Esophagus (tissue), 2 donors: Measurements from ENCODE around the gene SLC6A9. TPM values are rescaled to one million over a fixed set of nuclear protein-coding genes. Genes with fewer than 3 reads are reported as not detected.
A peak's percentile ranks its signal among the peaks of the same experiment; 100 is the strongest.

Experiments
- H3K27ac ChIP-seq, 2 donors: one replicate each; pipeline ENCODE4 v1.5.1; 2013; ENCODE audit warnings: low read depth in 2 of 2, mild to moderate bottlenecking in 2 of 2, inconsistent platforms in 1 of 2, low read length in 1 of 2, moderate library complexity in 1 of 2
- H3K27me3 ChIP-seq, 2 donors: one replicate each; pipeline ENCODE4 v1.6.1; 2013; ENCODE audit warnings: low read length in 2 of 2, control low read depth in 1 of 2, mild to moderate bottlenecking in 1 of 2; ENCODE audit not compliant: insufficient read depth in 2 of 2, control insufficient read depth in 1 of 2
- H3K36me3 ChIP-seq, 2 donors: one replicate each; pipeline ENCODE4 v1.6.1; 2013; ENCODE audit warnings: low read length in 1 of 2; ENCODE audit not compliant: control insufficient read depth in 2 of 2, insufficient read depth in 2 of 2
- H3K4me1 ChIP-seq, 2 donors: one replicate each; pipeline ENCODE4 v1.6.1; 2013; ENCODE audit warnings: low read length in 1 of 2; ENCODE audit not compliant: control insufficient read depth in 2 of 2, insufficient read depth in 2 of 2
- H3K4me3 ChIP-seq, 2 donors: one replicate each; pipeline ENCODE4 v1.5.1; 2013; ENCODE audit warnings: low read length in 2 of 2, mild to moderate bottlenecking in 2 of 2, low read depth in 1 of 2, moderate library complexity in 1 of 2
- H3K9me3 ChIP-seq, 2 donors: one replicate each; pipeline ENCODE4 v1.6.1; 2013; ENCODE audit warnings: mild to moderate bottlenecking in 2 of 2, low read depth in 1 of 2, low read length in 1 of 2, moderate library complexity in 1 of 2; ENCODE audit not compliant: control insufficient read depth in 2 of 2, insufficient read depth in 1 of 2
- WGBS, 2 donors: extraction: QIAGEN DNeasy Blood & Tissue Kit; methylation state at CpG; one replicate each; pipeline ENCODE4 v1.1.7; 2013; 5-methylcytosine and 5-hydroxymethylcytosine counted together
- polyA plus RNA-seq, 2 donors: library from polyadenylated mRNA; stranded (reverse); fragments of 200-250 nt; gene quantifications; one replicate each; pipeline ENCODE4 v1.2.3, GENCODE V29; 2013
- donor health status: healthy with polysubstance abuse.
- donor health status: Bipolar disorder and iron deficiency.

SLC6A9 gene
- polyA plus RNA-seq, 2 donors: 13.8 to 22.8 TPM

- H3K27ac ChIP-seq: peak overlapping the region; percentile 71 to 81
- peaks cover 0 to 7% of the 10 kb centered on the region in 2 donors for H3K36me3 ChIP-seq
- no peaks in the 10 kb centered on the region for H3K27me3 ChIP-seq
- no peaks in the 10 kb centered on the region for H3K9me3 ChIP-seq
- WGBS, 2 donors: 1% methylated on average over 10 of the region's 10 CpGs
- H3K4me1 ChIP-seq: peaks cover 3 to 9% of the 10 kb centered on the region in 2 donors
- peak overlapping the region; percentile 54 to 81 for H3K4me3 ChIP-seq
These were observed 40.1 kb downstream of the SLC6A9 start for GRCh38 chr1:43991200-43991475.

GRCh38 chr1:43990271-43991199 lies 40.7 kb downstream of the SLC6A9 start:
- Histone ChIP-seq H3K4me3 (peak overlapping the region; percentile 54 to 81), H3K27ac (peak overlapping the region; percentile 71 to 81), H3K27me3 (no peaks in the 10 kb centered on the region), H3K4me1 (peaks cover 0 to 9% of the 10 kb centered on the region in 2 donors), H3K36me3 (peaks cover 0 to 5% of the 10 kb centered on the region in 2 donors), H3K9me3 (no peaks in the 10 kb centered on the region)
- 70% methylated on average over 19 of the region's 19 CpGs for WGBS, 2 donors

- Histone ChIP-seq H3K36me3 (peaks cover 5 to 13% of the 10 kb centered on the region in 2 donors), H3K27me3 (no peaks in the 10 kb centered on the region), H3K4me1 (peaks cover 0 to 6% of the 10 kb centered on the region in 2 donors), H3K4me3 (no peak overlapping the region), H3K27ac (no peak overlapping the region), H3K9me3 (no peaks in the 10 kb centered on the region)
- WGBS, 2 donors: 77 to 82% methylated on average over 6 of the region's 6 CpGs
These were observed 43.9 kb downstream of the SLC6A9 start for GRCh38 chr1:43987159-43987902.

GRCh38 chr1:43986712-43987111 lies 44.5 kb downstream of the SLC6A9 start:
- H3K4me3 ChIP-seq: no peak overlapping the region
- 70 to 71% methylated on average over 6 of the region's 6 CpGs for WGBS, 2 donors
- H3K4me1 ChIP-seq: peaks cover 0 to 10% of the 10 kb centered on the region in 2 donors
- H3K27ac ChIP-seq: no peak overlapping the region
- no peaks in the 10 kb centered on the region for H3K9me3 ChIP-seq
- H3K36me3 ChIP-seq: peaks cover 5 to 16% of the 10 kb centered on the region in 2 donors
- no peaks in the 10 kb centered on the region for H3K27me3 ChIP-seq

GRCh38 chr1:43985984-43986595 lies 45.2 kb downstream of the SLC6A9 start:
- Histone ChIP-seq H3K4me1 (peaks cover under 1 to 15% of the 10 kb centered on the region in 2 donors), H3K4me3 (no peak overlapping the region), H3K27me3 (no peaks in the 10 kb centered on the region), H3K27ac (no peak overlapping the region), H3K9me3 (no peaks in the 10 kb centered on the region), H3K36me3 (peaks cover 5 to 19% of the 10 kb centered on the region in 2 donors)
- WGBS, 2 donors: 67 to 72% methylated on average over 4 of the region's 4 CpGs

- H3K27me3 ChIP-seq: no peaks in the 10 kb centered on the region
- H3K27ac ChIP-seq: no peak overlapping the region
- no peaks in the 10 kb centered on the region for H3K9me3 ChIP-seq
- H3K4me1 ChIP-seq: peaks cover 7 to 23% of the 10 kb centered on the region in 2 donors
- no peak overlapping the region for H3K4me3 ChIP-seq
- H3K36me3 ChIP-seq: peaks cover 5 to 19% of the 10 kb centered on the region in 2 donors
- WGBS, 2 donors: 94% methylated on average over 15 to 16 of the region's 16 CpGs
These were observed 46.4 kb downstream of the SLC6A9 start for GRCh38 chr1:43984855-43985254.

GRCh38 chr1:43983253-43983899 lies 47.9 kb downstream of the SLC6A9 start:
- Histone ChIP-seq H3K9me3 (no peaks in the 10 kb centered on the region), H3K4me3 (no peak overlapping the region), H3K4me1 (peaks cover 13 to 31% of the 10 kb centered on the region in 2 donors), H3K36me3 (peaks cover 5 to 19% of the 10 kb centered on the region in 2 donors), H3K27me3 (no peaks in the 10 kb centered on the region), H3K27ac (no peak overlapping the region)
- WGBS, 2 donors: 83 to 86% methylated on average over 12 of the region's 12 CpGs

GRCh38 chr1:43982808-43983207 lies 48.5 kb downstream of the SLC6A9 start:
- no peak overlapping the region for H3K4me3 ChIP-seq
- peaks cover 5 to 19% of the 10 kb centered on the region in 2 donors for H3K36me3 ChIP-seq
- no peaks in the 10 kb centered on the region for H3K27me3 ChIP-seq
- peaks cover 13 to 31% of the 10 kb centered on the region in 2 donors for H3K4me1 ChIP-seq
- WGBS, 2 donors: 86 to 88% methylated on average over 15 of the region's 15 CpGs
- H3K27ac ChIP-seq: no peak overlapping the region
- no peaks in the 10 kb centered on the region for H3K9me3 ChIP-seq

- Histone ChIP-seq H3K36me3 (peaks cover 5 to 23% of the 10 kb centered on the region in 2 donors), H3K9me3 (no peaks in the 10 kb centered on the region), H3K4me1 (peaks cover 13 to 31% of the 10 kb centered on the region in 2 donors), H3K4me3 (no peak overlapping the region), H3K27ac (no peak overlapping the region), H3K27me3 (no peaks in the 10 kb centered on the region)
- WGBS, 2 donors: 91 to 95% methylated on average over 8 of the region's 8 CpGs
These were observed 49.0 kb downstream of the SLC6A9 start for GRCh38 chr1:43982241-43982640.
